K562 (cell line): Measurements from ENCODE around the gene RNU2-63P. TPM values are rescaled to one million over a fixed set of nuclear protein-coding genes. Genes with fewer than 3 reads are reported as not detected.

Source experiments
- ATF2 ChIP-seq: sonication (generic); formaldehyde crosslinking; IDR thresholded peaks from 2 replicates; pipeline ENCODE4 v1.8.1; 2022; ENCODE audit warnings: missing genetic modification reagents
- CTCFL ChIP-seq: IDR thresholded peaks from 2 replicates; pipeline ENCODE4 v1.6.1; 2011; ENCODE audit warnings: borderline replicate concordance, low read depth, mild to moderate bottlenecking, moderate library complexity, low read length; ENCODE audit not compliant: insufficient read depth, poor library complexity, severe bottlenecking
- GMEB1 ChIP-seq: fragments of 250-450 bp; sonication (Bioruptor Pico); IDR thresholded peaks from 2 replicates; pipeline ENCODE4 v1.4.0; 2020; ENCODE audit warnings: mild to moderate bottlenecking
- NBN ChIP-seq: fragments of 450-650 bp; IDR thresholded peaks from 2 replicates; pipeline ENCODE4 v1.6.1; 2016; ENCODE audit warnings: low read depth, mild to moderate bottlenecking
- PRDM10 ChIP-seq: fragments of 450-650 bp; IDR thresholded peaks from 2 replicates; pipeline ENCODE4 v1.6.1; 2018; ENCODE audit not compliant: partially characterized antibody
- RBM39 ChIP-seq: fragments of 200-400 bp; formaldehyde crosslinking; optimal IDR thresholded peaks from 2 replicates; pipeline ENCODE3; 2018; ENCODE audit warnings: low read depth, low read length
- RNF219 ChIP-seq: fragments of 250-450 bp; sonication (Bioruptor Pico); IDR thresholded peaks from 2 replicates; pipeline ENCODE4 v1.5.0; 2022; ENCODE audit warnings: mild to moderate bottlenecking
- THRA ChIP-seq: fragments of 450-650 bp; IDR thresholded peaks from 2 replicates; pipeline ENCODE4 v1.6.1; 2017; ENCODE audit warnings: mild to moderate bottlenecking, moderate library complexity
- ZNF24 ChIP-seq: fragments of 450-650 bp; IDR thresholded peaks from 2 replicates; pipeline ENCODE4 v1.6.1; 2016
- ZNF551 ChIP-seq: fragments of 250-450 bp; sonication (Bioruptor Pico); IDR thresholded peaks from 2 replicates; pipeline ENCODE4 v1.5.0; 2021; ENCODE audit warnings: mild to moderate bottlenecking, moderate library complexity
- ZNF584 ChIP-seq: fragments of 200-800 bp; sonication (Bioruptor generic); IDR thresholded peaks from 2 replicates; pipeline ENCODE4 v1.6.1; 2016; ENCODE audit warnings: low read depth, mild to moderate bottlenecking, missing genetic modification characterization, missing compliant biosample characterization
- polyA plus RNA-seq, 8 experiments: library from polyadenylated mRNA; depleted of rRNA in 4 of 8; stranded (reverse) in 5 of 8; unstranded in 3 of 8; fragments of >200 nt; fragmentation: Nextera tagmentation in 2 of 8; fragmentation: Illumina TruSeq in 1 of 8; extraction: Ambion mirVana in 2 of 8; extraction: Trizol in 1 of 8; gene quantifications; 2 replicates each; pipeline versions ENCODE4 v1.2.1 to v1.2.3, GENCODE V29; 2011 to 2014; ENCODE audit warnings: inconsistent platforms in 1 of 8, missing spikeins in 1 of 8
- total RNA-seq, 7 experiments: library from RNA; depleted of rRNA in 6 of 7; stranded (reverse); fragments of >200 nt in 6 of 7; fragmentation: Illumina TruSeq in 2 of 7; extraction: Trizol in 2 of 7; gene quantifications; 2 replicates each; pipeline versions ENCODE4 v1.2.1 to v1.2.3, GENCODE V29; 2011 to 2021; ENCODE audit warnings: low replicate concordance in 1 of 7

The RNU2-63P gene
- total and polyA plus RNA-seq, 9 of the 15 experiments (the other 6 are each of a cell fraction or from before 2014, with no cell fraction given), result 5.8 to 253 (median 169) TPM; not detected in 4

- TF ChIP-seq ATF2 (CRISPR knock-in tag) (no peak), ZNF24 (no peak), RBM39 (no peak), GMEB1 (CRISPR knock-in tag) (no peak), THRA (no peak), NBN (peak; percentile 88), PRDM10 (peak; percentile 2), CTCFL (no peak), ZNF551 (CRISPR knock-in tag) (peak; percentile 97), ZNF584 (CRISPR knock-in tag) (peak; percentile 54; the same call in 1 of the 2 replicates), RNF219 (CRISPR knock-in tag) (peak; percentile 87)
These were observed at the start of gene RNU2-63P (continued) for GRCh38 chr2:88016086-88016959.
